A549 treated with ZK216348 at 1 μM for 4 hours (cell line): ENCODE results near the gene SH2D2A. TPM values are rescaled to one million over a fixed set of nuclear protein-coding genes. Genes with fewer than 3 reads are reported as not detected.

Source experiments
- total RNA-seq: library from RNA; stranded (reverse); fragments of 200-300 nt; extraction: Qiagen RNA extraction; gene quantifications from 5 replicates; pipeline ENCODE4 v1.2.3, GENCODE V29; 2022; ENCODE audit warnings: low read depth

Gene SH2D2A
- 3.0 to 5.3 TPM (median 4.0 TPM) in 5 replicates for total RNA-seq

DNA sequence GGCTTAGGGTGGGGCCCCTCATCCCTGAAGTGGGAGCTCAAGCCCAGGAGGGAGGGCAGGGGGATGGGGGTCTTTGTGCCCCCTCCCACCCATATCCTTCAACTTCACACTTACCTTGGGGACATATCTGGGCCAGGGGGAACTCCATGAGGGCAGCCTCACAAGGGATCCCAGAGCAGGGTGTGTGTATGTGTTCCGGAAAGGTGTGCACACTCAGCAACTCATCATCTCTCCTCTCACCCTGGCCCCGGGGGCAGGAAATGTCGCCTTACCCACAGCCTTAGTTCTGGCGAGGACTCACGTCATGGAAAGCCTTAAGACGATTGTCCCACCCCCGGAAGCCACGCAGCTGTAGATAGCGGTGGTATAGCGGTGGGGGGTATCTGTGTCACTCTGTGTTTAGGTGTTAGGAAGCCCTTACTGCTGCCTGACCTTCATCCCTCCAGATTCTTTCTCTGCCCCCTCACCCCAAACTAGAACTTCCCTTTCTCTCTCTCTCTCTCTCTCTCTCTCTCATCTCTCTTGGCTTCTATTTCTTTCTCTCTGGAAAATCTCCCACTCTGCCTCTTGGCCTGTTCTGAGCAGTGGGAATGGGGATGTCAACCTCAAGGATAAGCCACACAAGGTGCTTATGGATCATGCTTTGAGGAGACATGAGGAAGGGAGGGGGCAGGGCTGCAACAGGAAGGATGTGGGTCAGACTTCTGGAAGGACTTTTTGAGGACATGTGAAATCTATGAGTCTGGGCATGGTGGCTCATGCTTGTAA, at the start of gene SH2D2A:
SH2D2A (minus strand) TSS at position 288 of the 768 bp plus-strand sequence; CDS start at position 148, 140 bp downstream.

DNA sequence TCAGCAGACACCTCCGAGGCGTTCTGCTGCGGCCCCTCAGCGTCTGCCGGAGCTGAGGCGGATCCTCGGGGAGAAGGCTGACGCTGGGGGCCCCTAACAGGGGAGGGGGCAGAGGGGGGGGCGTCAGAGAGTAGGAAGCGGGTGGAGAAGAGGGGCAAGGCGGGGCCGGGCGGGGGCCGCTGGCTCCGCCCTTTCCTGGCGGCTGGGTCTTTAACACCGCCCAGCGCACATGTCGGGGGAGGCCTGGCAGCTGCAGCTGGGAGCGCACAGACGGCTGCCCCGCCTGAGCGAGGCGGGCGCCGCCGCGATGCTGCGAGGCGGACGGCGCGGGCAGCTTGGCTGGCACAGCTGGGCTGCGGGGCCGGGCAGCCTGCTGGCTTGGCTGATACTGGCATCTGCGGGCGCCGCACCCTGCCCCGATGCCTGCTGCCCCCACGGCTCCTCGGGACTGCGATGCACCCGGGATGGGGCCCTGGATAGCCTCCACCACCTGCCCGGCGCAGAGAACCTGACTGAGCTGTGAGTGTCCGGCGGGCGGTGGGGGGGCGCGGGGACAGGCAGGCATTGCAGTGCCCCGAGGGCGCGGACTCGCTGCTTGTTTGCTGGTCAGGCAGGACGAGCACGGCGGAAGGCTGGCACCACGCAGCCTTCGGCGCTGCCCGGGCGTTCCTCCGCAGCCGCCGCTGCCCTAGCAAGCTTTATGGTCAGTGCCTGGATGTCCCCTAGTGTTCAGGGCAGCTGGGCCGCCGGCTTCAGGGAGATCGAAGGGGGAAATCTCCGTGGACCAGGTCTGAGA, 44.2 kb upstream of the SH2D2A start, which contains the start of gene NTRK1:
NTRK1 (plus strand) TSS at position 238 of the 796 bp plus-strand sequence; CDS start at position 308, 70 bp downstream.

DNA sequence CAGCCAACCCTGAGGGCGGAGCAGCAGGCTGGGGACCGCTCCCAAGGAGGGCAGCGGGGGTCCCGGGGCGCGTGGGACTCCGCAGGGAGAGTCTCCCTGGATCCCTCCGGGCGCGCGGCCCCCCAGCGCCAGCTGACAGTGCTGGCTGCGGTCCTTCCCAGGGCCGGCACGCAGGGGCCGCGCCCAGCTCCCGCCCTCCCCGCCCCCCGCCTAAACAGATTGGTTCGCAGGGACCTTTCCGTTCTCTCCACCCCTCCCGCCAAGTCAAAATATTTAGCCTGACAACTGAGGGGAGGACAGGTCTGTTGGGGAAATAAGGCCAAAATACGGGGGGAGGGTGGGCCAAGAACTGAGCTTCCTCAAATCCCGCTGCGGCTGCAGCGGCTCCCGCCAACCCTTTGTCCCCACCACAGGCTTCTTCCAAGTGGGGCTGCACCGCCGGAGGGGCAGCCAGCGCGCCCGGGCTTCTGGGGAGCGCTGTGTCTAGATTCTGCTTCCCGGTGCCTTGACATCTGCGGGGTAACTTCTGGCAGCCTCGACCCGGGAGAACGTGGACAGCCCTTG, 42.4 kb upstream of the SH2D2A start, which contains the start of gene INSRR:
INSRR (minus strand) TSS at position 159 of the 564 bp plus-strand sequence. CDS start 496 bp downstream, outside the sequence.

DNA sequence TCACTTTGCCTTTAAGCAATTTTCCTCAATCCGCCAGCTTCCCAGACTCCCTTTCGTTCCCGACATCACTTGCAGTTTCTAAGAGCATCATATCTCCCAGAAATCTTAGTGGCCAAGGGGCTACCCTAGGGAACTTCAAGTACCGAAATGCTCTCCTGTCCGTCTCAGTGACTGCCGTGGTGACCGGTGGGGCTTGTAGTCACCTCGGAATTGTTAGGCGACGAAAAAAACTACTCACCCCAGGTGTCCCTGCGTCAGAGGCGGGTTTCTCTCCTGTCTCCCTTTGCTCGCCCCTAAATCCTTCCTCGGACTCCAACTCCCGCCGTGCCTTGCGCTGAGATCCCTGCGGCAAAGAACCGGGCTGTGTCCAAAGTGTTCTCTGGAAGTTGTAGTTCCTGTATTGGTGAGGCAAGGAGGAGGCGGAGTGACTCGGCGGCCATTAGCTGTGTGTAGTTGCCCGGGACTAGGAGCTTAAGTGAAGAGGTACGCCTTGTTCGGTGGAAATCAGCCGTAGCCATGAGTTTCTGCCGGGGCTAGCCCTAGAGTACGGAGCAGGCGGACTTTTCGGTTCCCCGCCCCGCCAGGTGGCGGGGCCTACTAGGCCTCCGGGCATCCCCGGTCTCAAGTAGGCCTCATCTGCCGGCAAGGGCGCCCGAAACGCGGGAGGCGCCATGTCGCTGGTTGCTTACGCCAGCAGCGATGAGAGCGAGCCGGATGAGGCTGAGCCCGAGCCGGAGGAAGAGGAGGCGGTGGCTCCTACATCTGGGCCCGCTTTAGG, 49.4 kb downstream of the SH2D2A start, which contains the start of gene PRCC:
PRCC (plus strand) TSS at position 435 of the 778 bp plus-strand sequence; CDS start at position 672, 237 bp downstream.

Other genes starting within 250 kb of the SH2D2A start
- 12.3 to 21.4 TPM (median 19.1 TPM) in 5 replicates for gene IQGAP3, start 244.3 kb downstream of the SH2D2A start, total RNA-seq
- gene TTC24, start 237.1 kb downstream of the SH2D2A start, total RNA-seq, result not detected in 5 replicates
- 118 to 175 TPM (median 164 TPM) in 5 replicates for gene NAXE, start 225.1 kb downstream of the SH2D2A start, total RNA-seq
- gene GPATCH4, start 215.4 kb downstream of the SH2D2A start, total RNA-seq, result 61.7 to 81.2 TPM (median 71.7 TPM) in 5 replicates
- 0.11 to 0.43 TPM (median 0.20 TPM) in 3 of 5 replicates, not detected in the others for gene HAPLN2, start 197.4 kb downstream of the SH2D2A start, total RNA-seq
- gene BCAN, start 174.7 kb downstream of the SH2D2A start, total RNA-seq, result not detected in 5 replicates
- gene NES, start 139.4 kb downstream of the SH2D2A start, total RNA-seq, result 1.2 to 1.3 TPM (median 1.3 TPM) in 5 replicates
- 6.6 to 13.0 TPM (median 9.6 TPM) in 5 replicates for gene CRABP2, start 111.3 kb downstream of the SH2D2A start, total RNA-seq
- gene METTL25B, start 88.4 kb downstream of the SH2D2A start, total RNA-seq, result 21.6 to 28.4 TPM (median 25.2 TPM) in 5 replicates
- gene ISG20L2, start 88.1 kb downstream of the SH2D2A start, total RNA-seq, result 40.7 to 50.5 TPM (median 44.5 TPM) in 5 replicates
- gene MRPL24, start 75.8 kb downstream of the SH2D2A start, total RNA-seq, result 183 to 215 TPM (median 187 TPM) in 5 replicates
- 443 to 477 TPM (median 448 TPM) in 5 replicates for gene HDGF, start 65.2 kb downstream of the SH2D2A start, total RNA-seq
- 63.9 to 85.1 TPM (median 73.8 TPM) in 5 replicates for gene PRCC, start 49.3 kb downstream of the SH2D2A start, total RNA-seq
- not detected in 5 replicates for gene INSRR, start 42.3 kb upstream of the SH2D2A start, total RNA-seq
- gene NTRK1, start 44.0 kb upstream of the SH2D2A start, total RNA-seq, result 0.11 to 0.16 TPM (median 0.12 TPM) in 3 of 5 replicates, not detected in the others
- 5.4 to 12.1 TPM (median 9.3 TPM) in 5 replicates for gene PEAR1, start 76.9 kb upstream of the SH2D2A start, total RNA-seq
- gene LRRC71, start 103.8 kb upstream of the SH2D2A start, total RNA-seq, result 0.12 to 0.24 TPM (median 0.15 TPM) in 5 replicates
- 15.3 to 21.6 TPM (median 18.8 TPM) in 5 replicates for gene ARHGEF11, start 228.9 kb upstream of the SH2D2A start, total RNA-seq